NCI-H1105 treated with DMSO at 0.1 percent for 48 hours (cell line): ENCODE data around the gene FOCAD.
"Not testable (repeated sequence)": the region's sequence is repeated elsewhere in the genome, so short reads cannot be mapped to it uniquely, and the experiment has no call there.

Experiments
- DNase-seq: peaks from one replicate; lab custom pipeline; 2025; lab: John Stamatoyannopoulos, UW

FOCAD gene

DNA sequence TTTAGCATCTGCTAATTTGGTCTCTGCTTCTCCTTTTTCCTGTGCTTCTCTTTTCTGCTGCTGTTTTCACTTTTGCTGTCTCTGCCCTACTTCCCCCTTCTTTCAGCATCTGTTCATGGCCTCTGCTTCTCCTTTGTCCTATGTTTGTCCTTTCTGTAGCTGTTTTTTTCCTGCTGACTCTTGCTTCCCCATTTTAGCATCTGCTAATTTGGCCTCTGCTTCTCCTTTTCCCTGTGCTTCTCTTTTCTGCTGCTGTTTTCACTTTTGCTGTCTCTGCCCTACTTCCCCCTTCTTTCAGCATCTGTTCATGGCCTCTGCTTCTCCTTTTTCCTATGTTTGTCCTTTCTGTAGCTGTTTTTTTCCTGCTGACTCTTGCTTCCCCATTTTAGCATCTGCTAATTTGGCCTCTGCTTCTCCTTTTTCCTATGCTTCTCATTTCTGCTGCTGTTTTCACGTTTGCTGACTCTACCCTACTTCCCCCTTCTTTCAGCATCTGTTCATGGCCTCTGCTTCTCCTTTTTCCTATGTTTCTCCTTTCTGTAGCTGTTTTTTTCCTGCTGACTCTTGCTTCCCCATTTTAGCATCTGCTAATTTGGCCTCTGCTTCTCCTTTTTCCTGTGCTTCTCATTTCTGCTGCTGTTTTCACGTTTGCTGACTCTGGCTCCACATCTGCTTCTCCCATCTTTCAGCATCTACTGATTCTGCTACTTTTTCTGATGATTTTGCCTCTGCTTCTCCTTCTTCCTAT, 290.3 kb downstream of the FOCAD start:
- not testable (repeated sequence) for DNase-seq

GRCh38 chr9:20978249-20978648, 294.2 kb downstream of the FOCAD start:
- no peak for DNase-seq

DNA sequence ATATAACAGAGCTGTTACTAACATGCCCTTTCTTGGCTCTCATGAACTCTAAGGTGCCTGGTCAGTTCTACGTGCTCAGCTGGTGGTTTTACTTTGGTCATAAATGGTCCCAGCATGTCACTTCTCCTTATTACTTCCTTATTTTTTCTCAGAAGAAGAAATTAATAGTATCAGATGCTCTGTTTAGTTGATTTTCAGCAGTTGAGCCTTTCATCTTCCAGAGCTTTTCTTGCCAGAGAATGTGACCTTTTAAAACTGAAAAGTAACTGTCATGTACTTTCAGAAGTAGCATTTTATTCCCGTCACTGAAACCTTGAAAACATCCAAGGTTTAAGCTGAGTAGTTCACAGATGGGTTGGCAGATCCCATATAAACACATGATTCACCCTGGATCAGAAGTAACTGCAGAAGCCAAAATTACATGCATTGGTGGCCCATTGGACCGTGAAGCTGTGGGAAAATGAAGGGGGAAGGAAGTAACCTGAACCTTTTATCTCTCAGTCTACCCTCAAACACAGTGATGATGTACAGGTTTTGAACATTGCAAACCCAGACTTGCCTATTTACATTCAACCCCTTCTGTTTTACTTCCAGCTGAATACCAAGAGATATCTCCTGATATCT, 296.9 kb downstream of the FOCAD start:
- DNase-seq: no peak

DNA sequence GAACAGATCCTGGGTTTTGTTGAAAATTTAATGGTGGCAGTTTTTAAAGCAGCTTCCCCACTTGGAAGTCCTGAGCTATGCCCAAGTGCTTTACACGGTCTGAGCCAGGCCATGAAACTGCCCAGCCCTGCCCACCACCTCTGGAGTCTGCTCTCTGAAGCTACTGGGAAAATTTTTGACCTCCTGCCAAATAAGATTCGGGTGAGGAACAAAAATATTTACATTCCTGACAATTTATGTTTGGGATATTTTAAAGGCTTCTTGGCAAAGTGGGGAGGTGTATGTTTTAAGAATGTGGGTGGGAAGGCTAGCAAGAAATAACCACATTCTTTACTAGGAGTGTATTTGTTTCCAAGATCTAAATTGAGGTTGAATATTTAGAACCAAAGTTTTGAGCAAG, 297.4 kb downstream of the FOCAD start:
- no peak for DNase-seq

- DNase-seq: no peak
These were observed 300.4 kb downstream of the FOCAD start for GRCh38 chr9:20984506-20984905.

DNA sequence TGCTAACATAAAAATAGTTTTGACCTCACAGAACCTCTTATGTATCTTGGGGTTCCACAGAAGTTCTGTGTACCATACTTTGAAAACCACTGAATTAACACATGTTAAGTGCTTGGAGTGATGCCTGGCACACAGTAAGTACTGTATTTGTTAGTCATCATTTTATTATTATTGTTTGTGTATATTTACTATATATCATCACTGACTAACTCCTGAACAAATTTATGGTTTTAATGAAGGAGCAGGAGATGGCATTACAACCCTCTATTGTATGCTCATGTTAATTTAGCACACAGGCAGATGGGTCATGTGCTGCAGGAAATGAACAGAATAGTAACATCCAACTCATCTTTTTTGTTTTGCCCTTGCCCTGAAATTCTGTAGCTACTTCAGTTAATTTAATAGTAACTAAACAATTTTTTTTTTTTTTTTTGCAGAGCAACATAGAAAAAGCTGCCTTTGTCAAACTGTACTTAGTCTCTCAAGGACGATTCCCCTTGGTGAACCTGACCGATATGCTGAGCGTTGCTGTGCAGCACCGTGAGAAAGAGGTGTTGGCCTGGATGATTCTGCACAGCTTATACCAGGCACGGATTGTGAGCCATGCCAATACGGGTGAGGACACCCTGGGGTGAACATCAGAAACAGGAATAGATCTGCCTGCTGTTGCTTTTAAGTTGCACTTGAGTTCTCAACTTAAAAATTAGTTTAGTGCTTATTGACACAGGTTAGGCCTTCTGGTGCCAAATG, 302.0 kb downstream of the FOCAD start:
- DNase-seq: no peak

DNA sequence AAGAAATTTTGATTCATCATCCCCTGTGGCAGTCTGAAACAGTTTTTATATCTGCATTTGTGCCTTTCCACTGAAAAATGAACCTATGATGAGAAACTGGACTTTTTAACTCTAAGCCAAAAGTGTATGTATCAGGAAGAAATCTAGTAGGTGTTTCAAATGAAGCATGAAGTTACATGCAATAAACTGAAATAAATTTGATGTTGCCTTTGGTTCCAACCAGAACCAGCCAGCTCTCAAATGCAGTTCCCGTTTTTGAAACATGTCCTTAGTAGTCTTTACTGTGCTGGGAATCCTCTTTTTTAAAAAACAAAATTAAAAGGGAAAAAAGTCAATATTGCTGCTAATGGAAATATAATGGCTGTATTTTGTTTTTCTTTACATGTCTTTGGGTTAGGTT, 303.5 kb downstream of the FOCAD start:
- DNase-seq: no peak

- DNase-seq: no peak
These were observed 304.0 kb downstream of the FOCAD start for GRCh38 chr9:20988061-20988460.

DNA sequence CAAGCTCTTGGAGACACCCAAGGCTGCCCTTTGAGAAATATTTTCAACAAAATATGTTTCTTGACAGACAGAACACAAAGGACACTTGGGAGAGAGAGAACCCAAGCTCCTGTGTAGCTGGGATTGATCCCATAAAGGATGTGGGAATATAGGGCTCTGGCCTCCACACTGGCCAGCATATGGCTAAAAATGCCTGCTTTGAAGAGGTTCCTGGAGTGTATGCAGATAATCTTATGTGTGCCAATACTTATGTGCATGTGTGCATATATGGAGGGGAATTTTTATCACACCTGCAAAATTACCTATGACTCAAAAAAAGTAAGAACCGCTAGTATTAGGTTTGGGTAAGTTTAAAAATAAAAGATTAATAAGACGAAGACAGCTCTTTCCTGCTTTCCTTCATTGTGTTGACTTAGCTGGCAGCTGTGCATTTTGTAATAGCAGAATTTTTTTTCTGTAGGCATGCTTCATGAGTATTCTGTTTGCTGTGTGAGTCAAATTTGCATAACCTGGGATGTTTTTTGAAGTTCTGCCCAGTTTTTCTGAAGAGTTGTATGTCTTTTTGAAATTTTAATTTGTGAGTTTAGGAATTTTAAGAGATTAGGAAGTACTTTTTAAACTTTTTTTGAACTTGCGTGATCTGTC, 304.7 kb downstream of the FOCAD start:
- DNase-seq: no peak

GRCh38 chr9:20989923-20990341, 305.9 kb downstream of the FOCAD start:
- DNase-seq: no peak

GRCh38 chr9:20990867-20991266, 306.8 kb downstream of the FOCAD start:
- DNase-seq: no peak

- no peak for DNase-seq
These were observed 310.4 kb downstream of the FOCAD start for GRCh38 chr9:20994486-20994885.

GRCh38 chr9:20995616-20996015, 311.6 kb downstream of the FOCAD start:
- DNase-seq: no peak

- no peak for DNase-seq
These were observed 312.8 kb downstream of the FOCAD start for GRCh38 chr9:20996809-20997208.

GRCh38 chr9:20997503-20998076, 313.5 kb downstream of the FOCAD start:
- DNase-seq: no peak

DNA sequence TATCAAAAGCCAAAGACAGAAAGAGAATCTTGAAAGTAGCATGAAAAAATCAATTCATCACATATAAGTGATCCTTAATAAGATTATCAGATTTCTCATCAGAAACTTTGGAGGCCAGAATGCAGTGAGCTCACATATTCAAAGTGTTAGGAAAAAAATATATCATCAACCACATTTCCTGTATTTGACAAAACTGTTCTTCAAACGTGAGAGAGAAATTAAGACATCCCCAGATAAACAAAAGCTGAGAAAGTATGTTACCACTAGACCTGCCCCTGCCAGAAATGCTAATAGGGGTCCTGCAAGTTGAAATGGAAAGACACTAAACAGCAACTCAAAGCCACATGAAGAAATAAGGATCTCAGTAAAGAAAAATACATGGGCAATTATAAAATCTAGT, 317.5 kb downstream of the FOCAD start:
- DNase-seq: no peak

- no peak for DNase-seq
These were observed 318.0 kb downstream of the FOCAD start for GRCh38 chr9:21002040-21002439.

- peak; percentile 46 for DNase-seq
These were observed 331.2 kb downstream of the FOCAD start for GRCh38 chr9:21015129-21015815.

- no peak for DNase-seq
These were observed 331.9 kb downstream of the FOCAD start for GRCh38 chr9:21015995-21016394.

DNA sequence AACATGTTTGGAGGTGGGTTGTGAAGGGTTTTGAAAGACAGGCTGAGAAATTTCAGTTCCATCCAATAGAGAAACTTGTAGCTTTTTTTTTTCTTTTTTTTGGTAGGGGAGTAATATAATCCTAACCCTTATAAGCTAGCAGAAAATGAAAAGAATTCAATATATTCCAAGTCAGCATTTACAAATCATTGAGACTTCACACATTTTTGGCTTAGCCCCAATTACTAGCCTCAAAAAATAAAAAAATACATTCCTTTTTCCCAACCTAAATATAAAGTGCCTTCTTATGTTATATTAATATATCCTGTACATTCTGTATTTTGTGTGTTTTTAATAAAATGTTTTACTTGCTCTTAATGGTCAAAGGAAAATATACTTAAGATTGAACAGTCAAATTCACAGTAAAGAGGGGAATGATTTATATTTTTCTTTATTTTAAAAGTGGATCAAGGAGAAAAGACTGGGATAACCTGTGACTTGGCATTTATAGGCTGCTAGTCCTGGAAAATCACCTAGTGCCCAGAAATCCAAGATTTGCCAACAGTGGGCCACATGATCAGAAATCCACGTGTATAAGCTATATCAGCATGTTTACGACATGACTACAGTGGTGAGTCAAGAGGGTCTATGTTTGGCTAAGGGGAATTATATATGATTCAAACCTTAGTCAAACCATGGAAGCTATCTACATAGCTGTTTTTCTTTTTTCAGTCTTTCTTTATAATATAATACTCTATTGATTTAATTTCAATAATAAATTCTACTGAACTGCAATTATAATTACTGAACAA, 332.8 kb downstream of the FOCAD start:
- DNase-seq: no peak

GRCh38 chr9:21018177-21018576, 334.1 kb downstream of the FOCAD start:
- DNase-seq: no peak
